GM18861 (cell line): Measurements from ENCODE around the gene QRFP.

Experiments
- ATAC-seq: cut with Tn5 transposase; IDR thresholded peaks from one replicate; pipeline ENCODE4 v1.9.1; 2021; ENCODE audit not compliant: unreplicated experiment

The QRFP gene

DNA sequence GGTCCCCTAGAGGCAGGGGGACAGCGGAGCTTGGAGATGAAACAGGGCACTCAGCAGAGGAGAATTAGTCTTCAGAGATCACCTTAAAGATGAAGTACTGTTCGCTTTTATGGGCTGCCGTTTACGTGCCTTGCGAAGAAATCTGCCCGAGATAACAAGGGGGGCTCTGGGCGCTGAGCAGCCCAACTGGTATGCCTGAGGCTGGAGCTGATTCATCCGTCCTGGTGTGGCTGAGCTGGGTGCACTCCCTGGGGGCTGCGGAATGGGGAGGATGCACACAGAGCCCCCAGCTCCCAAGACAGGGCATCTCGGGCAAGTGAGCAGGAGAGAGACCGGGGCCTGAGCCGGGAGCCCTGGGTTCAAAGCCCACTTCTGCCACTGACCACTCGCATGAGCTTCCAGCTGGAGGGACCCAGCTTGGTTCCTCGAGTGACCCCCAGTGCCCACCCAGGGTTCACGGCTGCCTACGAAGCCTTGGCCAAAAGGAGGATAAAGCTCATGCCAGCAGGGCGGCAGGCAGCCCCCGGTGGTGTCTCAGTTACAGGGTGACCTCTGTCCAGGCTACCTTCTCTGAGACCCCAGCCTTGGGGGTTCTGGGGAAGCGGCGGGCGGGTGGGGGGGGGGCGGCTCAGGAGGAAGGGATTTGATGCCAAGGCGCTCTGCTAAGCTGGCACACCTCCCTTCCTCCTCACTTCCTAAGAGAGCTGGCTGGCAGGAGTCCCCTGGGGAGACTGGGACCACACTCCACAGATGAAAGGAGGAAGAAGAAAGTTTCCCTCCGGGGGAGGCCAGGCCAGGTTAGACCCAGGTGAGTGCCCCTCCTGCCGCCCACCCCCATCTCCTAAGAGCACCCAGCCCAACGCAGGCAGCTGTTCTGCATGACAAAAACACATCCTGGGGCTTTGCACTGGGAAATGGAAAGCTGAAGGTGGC lies 36.8 kb upstream of the QRFP start:
- ATAC-seq, result no peak

- no peak for ATAC-seq
These were observed 35.9 kb upstream of the QRFP start for GRCh38 chr9:130932255-130933079.

DNA sequence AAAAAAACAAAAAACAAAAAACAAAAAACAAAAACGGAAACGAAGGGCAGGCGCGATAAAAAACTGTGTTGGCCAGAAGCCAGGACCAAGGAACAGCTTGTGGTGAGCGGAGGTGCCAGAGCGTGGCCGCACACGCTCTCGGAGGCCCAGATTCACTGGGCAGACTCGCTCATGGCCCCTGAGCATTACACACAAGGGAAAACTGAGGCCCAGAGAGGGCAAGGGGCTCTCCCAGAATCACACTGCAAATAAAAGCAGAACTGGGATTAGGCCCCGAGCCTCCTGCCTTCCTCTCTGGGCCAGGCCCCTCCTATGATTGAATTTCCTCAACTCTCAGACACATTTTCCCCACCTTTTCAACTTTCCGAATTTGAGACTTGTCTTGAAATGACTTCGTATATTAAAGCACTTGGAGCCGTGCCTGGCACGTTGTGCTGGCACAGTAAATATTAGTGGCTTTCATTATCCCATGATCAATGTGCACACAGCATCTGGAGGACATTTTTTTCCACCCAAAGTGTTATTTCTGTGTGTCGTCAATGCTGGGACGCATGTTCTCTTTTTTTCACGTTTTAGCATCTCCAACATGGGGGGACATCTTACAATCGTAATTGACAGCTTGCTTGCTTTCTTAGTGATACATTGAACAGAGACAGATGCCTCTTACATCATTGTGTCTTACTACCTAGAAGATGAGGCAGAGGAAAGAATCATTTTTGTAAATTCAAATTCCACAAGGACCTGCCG lies 35.1 kb upstream of the QRFP start:
- ATAC-seq, result peak; percentile 47

- ATAC-seq, result no peak
These were observed 34.3 kb upstream of the QRFP start for GRCh38 chr9:130930804-130931349.

DNA sequence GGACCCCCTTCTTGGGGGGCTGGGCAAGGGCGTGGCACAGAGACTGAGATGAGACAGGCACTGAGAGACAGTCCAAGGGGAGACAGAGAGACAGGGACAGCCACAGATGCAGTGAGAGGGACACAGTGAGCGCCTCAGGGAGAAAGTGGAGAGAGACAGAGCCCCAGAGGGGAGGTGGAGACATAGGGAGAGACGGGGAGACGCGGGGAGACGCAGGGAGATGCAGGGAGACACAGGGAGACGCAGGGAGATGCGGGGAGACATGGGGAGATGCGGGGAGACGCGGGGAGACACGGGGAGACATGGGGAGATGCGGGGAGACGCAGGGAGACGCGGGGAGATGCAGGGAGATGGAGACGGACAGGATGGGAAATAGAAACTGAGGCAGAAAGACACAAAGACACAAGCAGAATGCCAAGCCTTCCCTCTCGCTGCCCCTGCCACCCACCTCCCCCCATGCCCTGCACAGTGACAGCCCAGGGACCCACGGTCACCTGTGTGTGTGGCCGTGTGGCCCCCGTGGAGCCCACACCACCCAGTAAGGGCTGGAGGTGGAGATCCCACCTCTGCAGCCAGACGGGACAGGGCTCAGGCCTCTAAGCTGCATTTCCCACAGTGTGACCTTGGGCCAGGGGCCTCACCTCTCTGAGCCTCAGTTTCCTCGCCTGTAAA lies 33.7 kb upstream of the QRFP start:
- ATAC-seq, result no peak

DNA sequence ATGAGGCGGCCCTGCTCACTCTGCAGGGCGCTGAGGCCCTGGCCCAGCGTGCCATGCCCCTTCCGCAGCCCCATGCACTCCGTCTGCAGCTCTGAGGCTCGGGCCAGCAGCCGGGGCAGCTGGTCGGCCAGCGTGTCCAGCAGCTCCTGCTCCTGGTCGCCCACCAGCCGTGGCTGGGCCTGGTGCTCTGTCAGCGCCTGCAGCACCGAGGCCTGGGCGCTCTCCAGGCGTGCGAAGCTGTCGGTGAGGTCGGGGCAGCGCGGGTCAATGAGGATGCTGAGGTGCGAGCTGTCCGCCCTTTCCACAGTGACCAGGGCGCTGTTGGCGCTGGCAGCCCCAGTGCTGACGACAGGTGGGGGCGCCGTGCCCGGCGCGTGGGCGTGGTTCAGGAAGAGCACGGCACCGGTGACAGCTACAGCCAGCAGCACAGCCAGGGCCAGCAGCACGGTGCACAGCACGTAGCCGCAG lies 33.0 kb upstream of the QRFP start:
- ATAC-seq, result no peak

- ATAC-seq, result peak; percentile 47
These were observed 31.6 kb upstream of the QRFP start for GRCh38 chr9:130927995-130928900.

GRCh38 chr9:130927338-130927737 lies 30.7 kb upstream of the QRFP start:
- no peak for ATAC-seq

DNA sequence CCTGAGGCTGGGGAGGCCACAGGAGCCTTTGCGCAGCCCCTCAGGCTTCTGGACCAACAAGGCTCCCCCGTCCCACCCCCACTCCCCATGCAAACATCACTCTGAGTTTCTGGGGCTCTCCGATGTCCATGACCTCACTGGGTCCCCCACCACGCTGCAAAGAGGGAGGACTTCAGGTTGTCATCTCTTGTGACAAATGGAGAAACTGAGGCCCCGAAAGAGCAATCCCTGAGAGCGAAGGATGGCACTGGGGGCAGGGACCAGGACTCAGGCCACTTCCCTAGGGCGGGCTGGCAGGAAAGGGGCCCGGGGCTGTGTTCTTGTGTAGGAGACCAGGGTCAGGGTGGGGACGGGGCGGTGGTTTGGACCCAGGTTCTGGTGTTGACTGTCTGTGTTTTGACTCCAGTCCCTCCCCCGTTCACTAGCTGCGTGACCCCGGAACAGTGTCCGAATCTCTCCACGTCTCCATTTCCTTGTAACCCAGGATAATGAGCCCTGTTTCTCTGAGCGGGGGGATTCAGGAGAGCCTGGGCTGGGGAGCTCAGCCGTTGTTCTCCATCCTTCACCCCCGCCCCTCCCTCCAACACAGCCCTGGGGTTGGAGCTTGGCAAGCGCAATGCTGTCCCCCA lies 28.6 kb upstream of the QRFP start:
- ATAC-seq, result no peak

DNA sequence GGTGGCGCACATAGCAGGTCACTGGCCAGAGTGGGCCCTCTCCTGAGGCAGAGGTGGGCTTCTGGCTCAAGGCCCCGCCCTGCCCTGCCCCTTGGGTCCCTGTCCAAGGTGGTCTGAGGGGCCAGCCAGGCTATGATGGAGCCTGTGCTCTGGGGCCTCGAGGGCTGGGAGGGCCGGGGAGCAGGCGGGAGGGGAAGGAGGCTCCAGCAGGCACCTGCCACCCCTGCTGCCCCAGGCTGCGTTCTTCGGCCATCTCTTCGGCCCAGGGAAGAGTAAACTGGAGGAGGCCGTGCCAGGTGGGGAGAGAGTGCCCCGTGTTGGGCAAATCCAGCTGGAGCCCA lies 27.8 kb upstream of the QRFP start:
- no peak for ATAC-seq

GRCh38 chr9:130923611-130924447 lies 27.2 kb upstream of the QRFP start:
- no peak for ATAC-seq

- no peak for ATAC-seq
These were observed 26.4 kb upstream of the QRFP start for GRCh38 chr9:130922893-130923610.

DNA sequence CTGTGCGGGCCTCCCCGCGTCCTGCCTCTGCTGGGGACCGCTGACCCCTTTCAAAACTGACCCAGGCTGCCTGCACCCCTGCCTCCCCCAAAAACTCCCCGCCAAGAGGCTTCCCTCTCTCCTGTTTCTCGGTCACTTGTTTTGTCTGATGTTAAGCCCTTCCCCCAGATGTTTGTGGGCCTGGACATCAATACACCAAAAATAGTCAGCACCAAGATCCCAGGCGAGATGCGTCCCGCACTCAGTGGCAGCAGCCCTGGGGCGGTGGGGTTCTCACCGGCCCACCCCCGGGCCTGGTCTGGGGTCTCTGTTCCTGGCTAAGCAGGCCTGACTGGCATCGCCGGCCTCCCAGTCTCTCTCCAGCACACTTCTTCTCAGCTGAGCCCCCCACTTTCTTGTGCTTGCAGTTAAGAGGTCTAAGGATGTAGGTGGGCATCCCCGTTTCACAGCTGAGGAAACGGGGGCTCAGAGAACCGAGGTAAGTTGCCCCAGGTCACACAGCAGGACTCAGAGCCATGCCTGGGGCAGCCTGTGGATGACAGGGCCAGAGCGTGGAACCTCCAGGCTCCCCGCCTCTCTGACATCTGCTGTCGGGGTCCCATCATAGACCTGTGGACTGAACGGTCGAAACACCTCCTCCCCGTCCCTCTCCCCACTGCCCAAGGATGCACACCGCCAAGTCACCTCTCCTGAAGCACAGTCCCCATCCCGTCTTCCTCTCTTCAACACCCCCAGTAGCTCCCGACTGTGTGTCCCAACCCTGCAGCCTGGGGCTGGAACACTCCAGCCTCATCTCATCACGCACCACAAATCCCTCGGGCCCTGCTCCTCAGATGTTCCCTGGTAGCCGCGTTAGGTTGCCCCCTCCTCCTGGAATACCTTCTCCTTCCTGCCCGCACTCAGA lies 25.6 kb upstream of the QRFP start:
- no peak for ATAC-seq

DNA sequence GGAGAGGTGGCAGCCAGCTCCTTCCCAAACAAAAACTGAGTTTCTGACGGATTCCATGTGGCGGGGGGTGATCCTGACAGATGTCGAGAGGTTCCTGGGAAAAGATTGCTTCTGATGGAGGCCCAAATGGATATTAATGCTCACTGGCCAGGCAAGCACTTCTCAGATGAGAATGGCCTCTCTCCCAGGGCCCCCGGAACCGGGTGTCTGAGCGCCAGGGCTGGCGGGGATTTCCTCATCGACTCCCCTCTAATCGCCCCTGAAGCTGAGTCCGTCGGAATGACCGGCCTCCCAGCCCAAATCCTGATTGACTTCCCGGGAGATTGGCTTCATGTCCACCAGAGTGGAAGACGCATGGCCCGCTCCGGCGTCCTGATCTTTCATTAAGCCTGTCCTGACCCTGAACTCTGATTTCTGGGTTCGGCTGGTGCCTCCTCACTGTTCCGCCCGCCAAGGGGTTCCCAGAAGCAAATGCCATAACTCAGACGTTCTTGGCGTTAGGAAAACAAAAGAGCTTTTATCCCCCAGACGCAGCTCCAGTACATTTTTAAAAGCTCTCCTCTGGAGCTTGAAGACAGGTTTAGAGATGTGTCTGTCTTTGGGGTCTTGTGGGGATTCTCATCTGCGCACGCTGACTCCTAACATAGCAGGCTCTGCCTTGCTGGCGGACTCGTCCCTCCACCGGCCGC lies 24.8 kb upstream of the QRFP start:
- ATAC-seq, result no peak

DNA sequence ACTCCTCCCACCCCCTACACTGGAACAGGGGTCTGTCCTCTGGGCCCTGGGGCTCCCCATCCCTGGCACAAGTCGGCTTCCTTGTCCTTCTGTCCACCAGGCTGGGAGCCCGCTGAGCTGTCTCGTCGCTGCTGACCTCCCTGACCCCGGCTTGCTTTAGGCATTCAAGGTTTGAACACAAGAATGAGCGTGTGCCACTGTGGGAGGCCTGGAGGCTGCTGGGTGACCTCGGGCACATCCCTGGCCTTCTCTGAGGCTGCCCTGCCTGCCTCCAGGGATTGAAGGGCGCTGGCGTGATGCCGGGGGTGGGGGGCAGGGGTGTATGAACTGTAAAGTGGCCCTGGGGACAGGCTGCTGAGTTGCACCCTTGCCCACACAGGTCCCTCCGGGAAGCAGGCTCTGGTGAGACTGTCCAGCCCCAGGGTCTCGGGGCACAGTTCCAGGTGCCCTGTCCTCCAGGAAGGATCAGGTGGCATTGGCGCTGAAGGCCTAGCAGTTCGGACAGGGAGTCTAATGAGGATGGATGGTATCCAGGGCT lies 24.2 kb upstream of the QRFP start:
- ATAC-seq, result no peak

DNA sequence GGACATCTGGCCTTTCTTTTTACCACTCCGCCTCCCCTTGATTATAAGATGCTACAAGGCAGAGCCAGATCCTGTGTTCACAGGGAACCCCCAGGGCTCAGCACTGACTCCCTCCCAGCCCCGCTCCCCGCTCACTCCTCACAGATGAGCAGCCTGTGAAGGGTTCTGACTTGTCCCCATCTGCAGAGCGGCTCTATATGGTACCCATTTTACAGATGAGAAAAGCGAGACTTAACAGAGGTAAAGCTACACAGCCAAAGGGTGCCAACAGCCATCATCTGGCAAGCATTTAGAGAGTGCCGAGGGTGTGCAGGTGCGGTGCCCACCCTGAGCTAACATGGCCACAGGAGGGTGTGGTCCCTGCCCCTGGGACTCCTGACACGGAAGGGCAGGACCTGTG lies 23.6 kb upstream of the QRFP start:
- no peak for ATAC-seq
